Progenitor cell of endocrine pancreas (in vitro differentiated cells): ENCODE results near the gene EFL1. TPM values are rescaled to one million over a fixed set of nuclear protein-coding genes. Genes with fewer than 3 reads are reported as not detected.

Experiments used
- DNase-seq: peaks from one replicate; pipeline ENCODE4 v3.0.0; 2021; ENCODE audit warnings: low spot score; ENCODE audit not compliant: unreplicated experiment
- H3K27ac Mint-ChIP-seq: 2 replicates; pipeline ENCODE4 v1.8.0; 2021; ENCODE audit warnings: mild to moderate bottlenecking, moderate library complexity, mixed read lengths
- H3K27me3 Mint-ChIP-seq: 2 replicates; pipeline ENCODE4 v1.8.0; 2021; ENCODE audit warnings: mixed read lengths
- H3K36me3 Mint-ChIP-seq: 2 replicates; pipeline ENCODE4 v1.8.0; 2022; ENCODE audit warnings: mixed read lengths; ENCODE audit not compliant: insufficient read depth
- H3K4me1 Mint-ChIP-seq: 2 replicates; pipeline ENCODE4 v1.8.0; 2021; ENCODE audit warnings: low read depth, mixed read lengths
- H3K4me3 Mint-ChIP-seq: 2 replicates; pipeline ENCODE4 v1.8.0; 2021; ENCODE audit warnings: low read depth, mild to moderate bottlenecking, moderate library complexity, mixed read lengths
- H3K9me3 Mint-ChIP-seq: 2 replicates; pipeline ENCODE4 v1.8.0; 2021; ENCODE audit warnings: low read depth, mixed read lengths
- total RNA-seq: library from RNA; stranded (reverse); gene quantifications from 2 replicates; pipeline ENCODE4 v1.2.1, GENCODE V29; 2021
- TF ChIP-seq, protein P1 (sequence below): fragments of 200-600 bp; sonication (generic); IDR thresholded peaks from one replicate; pipeline ENCODE4 v1.5.0; 2021; ENCODE audit warnings: antibody characterized with exemption, mild to moderate bottlenecking; ENCODE audit not compliant: unreplicated experiment

EFL1 gene
- total RNA-seq, 1 donor from 2014 or later = 31.1 TPM

DNA sequence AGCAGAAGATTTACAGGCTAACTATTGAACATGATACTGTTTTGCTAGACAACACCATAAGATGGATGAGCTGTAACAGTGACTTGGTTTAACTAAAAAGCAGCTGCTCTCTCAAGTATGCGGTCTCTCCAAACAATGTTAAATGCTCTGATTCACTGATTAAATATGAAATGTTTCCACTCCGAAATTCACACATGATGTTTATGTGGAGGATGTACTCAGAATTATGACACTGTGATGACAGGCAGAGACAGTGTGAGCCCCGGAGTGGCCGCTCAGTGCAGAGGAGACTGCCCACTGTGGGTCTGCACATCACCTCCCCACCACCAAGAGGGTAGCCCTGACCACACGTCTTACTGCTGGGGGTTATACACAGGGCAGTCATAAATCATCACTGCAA lies 132.8 kb downstream of the EFL1 start:
- Mint-ChIP-seq H3K9me3 (no peaks in the 10 kb centered on the region), H3K27me3 (no peaks in the 10 kb centered on the region), H3K27ac (no peak overlapping the region), H3K36me3 (peaks cover 9% of the 10 kb centered on the region), H3K4me3 (no peak overlapping the region), H3K4me1 (peaks cover 5% of the 10 kb centered on the region)
- no peak for DNase-seq
- TF ChIP-seq, protein P1, sequence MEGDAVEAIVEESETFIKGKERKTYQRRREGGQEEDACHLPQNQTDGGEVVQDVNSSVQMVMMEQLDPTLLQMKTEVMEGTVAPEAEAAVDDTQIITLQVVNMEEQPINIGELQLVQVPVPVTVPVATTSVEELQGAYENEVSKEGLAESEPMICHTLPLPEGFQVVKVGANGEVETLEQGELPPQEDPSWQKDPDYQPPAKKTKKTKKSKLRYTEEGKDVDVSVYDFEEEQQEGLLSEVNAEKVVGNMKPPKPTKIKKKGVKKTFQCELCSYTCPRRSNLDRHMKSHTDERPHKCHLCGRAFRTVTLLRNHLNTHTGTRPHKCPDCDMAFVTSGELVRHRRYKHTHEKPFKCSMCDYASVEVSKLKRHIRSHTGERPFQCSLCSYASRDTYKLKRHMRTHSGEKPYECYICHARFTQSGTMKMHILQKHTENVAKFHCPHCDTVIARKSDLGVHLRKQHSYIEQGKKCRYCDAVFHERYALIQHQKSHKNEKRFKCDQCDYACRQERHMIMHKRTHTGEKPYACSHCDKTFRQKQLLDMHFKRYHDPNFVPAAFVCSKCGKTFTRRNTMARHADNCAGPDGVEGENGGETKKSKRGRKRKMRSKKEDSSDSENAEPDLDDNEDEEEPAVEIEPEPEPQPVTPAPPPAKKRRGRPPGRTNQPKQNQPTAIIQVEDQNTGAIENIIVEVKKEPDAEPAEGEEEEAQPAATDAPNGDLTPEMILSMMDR = no peak

DNA sequence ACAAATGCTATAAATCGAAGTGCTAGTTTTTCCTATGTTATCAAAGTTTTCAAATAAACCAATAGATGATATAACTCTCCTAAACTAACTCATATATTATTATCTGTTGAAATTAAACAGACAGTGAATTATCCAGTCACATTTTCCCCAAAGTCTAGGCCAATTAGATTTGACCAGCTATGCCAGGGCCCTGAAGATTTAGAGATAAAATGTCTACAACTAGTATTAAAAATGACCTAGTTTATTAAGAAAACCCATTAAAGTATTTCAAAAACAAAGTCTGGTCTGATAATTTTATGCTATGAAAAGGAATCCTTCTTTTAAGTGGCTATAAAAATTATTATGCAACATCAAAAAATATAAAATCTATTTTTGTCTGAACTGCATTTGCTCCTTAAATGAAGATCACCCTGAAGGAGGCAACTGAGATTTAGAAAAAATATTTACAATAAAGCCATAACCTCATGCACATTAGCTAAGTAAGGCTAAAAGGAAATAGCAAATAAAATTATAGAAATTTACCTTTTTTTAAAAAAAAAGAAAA lies 133.3 kb downstream of the EFL1 start:
- H3K36me3 Mint-ChIP-seq = peaks cover 9% of the 10 kb centered on the region
- no peaks in the 10 kb centered on the region for H3K27me3 Mint-ChIP-seq
- no peak for DNase-seq
- peaks cover 5% of the 10 kb centered on the region for H3K4me1 Mint-ChIP-seq
- no peak overlapping the region for H3K27ac Mint-ChIP-seq
- TF ChIP-seq, protein P1 = no peak
- no peaks in the 10 kb centered on the region for H3K9me3 Mint-ChIP-seq
- no peak overlapping the region for H3K4me3 Mint-ChIP-seq

DNA sequence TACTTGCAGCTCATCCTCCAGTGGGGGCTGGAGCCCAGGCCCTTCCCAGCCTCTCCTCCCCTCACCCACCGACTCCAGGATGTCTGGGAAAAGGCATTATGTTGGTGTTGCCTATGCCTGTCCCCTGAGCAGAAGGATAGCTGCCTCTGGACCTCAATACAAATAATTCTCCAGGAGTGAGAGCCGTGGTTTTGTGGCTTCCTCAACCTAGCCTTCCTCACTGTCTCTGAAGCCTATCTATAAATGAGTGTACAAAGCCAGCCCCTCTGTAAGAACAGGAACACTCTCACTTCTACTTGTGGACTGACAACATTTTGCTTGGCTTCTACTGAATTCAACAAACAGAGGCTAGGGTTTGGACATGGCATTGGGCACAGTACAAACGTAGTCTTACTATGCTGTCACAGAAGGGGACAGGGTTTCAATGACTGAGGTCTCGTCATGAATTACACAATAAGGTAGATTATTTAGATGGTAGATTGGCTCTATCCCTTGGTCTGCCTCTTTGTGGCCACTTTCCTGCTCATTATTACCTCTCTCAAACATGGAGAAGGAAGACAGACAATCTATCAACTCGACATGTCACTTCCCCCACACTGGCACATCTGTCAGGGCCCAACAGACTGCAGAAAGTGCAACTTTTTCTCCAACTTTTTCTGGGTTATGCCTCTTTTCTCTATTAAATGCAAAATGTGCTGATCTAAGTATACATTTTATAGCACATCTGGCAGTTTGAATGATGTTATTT lies 134.0 kb downstream of the EFL1 start:
- no peak for DNase-seq
- Mint-ChIP-seq H3K27ac (no peak overlapping the region), H3K36me3 (peaks cover 9% of the 10 kb centered on the region), H3K4me3 (no peak overlapping the region), H3K4me1 (peaks cover 5% of the 10 kb centered on the region), H3K27me3 (no peaks in the 10 kb centered on the region), H3K9me3 (no peaks in the 10 kb centered on the region)
- TF ChIP-seq, protein P1 = no peak

DNA sequence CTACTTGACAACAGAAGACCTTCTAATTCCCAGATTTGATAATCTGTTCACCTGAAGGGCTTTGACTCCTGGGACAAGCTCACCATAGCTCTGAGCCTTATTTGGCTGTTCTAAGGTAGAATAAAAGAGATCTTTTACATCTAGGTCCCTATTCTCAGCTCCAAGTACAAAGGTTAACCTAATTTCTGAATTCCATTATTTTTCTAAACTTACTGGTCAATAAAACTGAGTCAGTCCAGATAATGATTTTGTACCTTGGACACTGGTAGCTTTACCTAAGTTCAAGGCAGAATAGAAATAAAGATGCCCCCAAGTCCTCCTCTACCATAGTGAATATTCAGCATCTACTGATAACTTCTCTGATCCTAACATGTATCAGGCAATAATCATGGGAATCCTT lies 135.0 kb downstream of the EFL1 start:
- Mint-ChIP-seq H3K27me3 (no peaks in the 10 kb centered on the region), H3K27ac (no peak overlapping the region), H3K9me3 (no peaks in the 10 kb centered on the region), H3K4me1 (peaks cover 5% of the 10 kb centered on the region), H3K36me3 (peaks cover 11% of the 10 kb centered on the region), H3K4me3 (no peak overlapping the region)
- TF ChIP-seq, protein P1 = no peak
- DNase-seq = no peak

DNA sequence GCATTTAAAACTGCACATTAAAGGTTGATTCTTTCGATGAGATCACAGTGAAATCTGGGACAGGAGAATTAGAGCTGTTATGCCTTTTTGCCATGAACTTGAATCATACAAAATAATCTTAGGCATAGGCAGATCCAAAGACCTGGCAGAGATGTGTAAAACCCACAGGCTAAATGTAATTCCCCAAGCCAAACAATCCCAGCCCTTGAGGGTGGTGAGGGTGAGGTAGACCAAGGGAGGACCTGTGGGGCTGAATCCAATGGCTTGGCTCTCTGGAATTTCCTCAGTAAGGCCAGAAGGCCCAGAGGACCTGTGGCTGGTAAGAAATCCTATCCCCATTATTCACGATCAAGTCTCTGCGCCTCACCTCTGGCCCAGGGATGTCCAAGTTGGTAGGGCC lies 136.2 kb downstream of the EFL1 start:
- H3K27ac Mint-ChIP-seq = no peak overlapping the region
- H3K4me1 Mint-ChIP-seq = peaks cover 3% of the 10 kb centered on the region
- DNase-seq = no peak
- no peaks in the 10 kb centered on the region for H3K9me3 Mint-ChIP-seq
- no peak overlapping the region for H3K4me3 Mint-ChIP-seq
- TF ChIP-seq, protein P1 = no peak
- no peaks in the 10 kb centered on the region for H3K27me3 Mint-ChIP-seq
- H3K36me3 Mint-ChIP-seq = peaks cover 9% of the 10 kb centered on the region
